Measurements from ENCODE around the gene SLC16A11.
A peak's percentile ranks its signal among the peaks of the same experiment; 100 is the strongest.
"Not testable (repeated sequence)": the region's sequence is repeated elsewhere in the genome, so short reads cannot be mapped to it uniquely, and the experiment has no call there.

The SLC16A11 gene

DNA sequence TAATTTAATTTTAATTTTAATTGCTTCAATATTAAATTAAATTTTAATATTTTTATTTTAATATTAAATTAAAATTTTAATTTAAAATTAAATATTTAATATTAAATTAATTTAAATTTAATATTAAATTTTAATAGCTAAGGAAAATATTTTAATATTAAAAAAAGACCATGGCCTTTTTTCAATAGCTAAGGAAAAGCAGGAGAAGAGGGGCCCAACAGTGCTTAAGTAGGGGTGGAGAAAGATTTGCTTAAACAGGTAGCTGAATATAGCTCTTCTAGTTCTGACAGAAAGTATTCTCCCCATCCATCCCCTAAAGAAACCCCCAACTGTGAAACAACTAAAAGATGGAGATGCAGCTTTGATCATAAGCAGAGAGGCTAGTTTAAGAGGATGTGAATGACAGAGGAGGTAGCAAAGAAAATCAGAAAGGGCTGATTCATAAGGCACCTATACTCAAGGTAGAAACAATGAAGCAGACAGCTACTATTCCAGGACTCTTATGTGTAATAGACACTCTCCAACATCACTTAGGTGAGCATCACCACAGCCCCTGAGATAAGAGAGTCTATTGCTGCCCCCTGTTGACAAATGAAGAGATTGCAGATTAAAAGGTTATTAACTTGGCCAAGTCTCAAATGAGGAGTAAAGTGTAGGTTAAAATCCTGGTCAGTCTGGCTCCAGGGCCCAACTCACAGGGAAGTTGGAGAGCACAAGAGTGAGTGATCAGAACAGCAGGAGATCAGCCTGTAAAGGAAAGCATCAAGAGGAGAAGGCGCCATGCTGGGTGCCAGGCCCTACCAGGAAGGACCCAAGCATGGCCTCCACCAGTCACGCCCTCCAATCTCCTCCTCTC lies 39.3 kb downstream of the SLC16A11 start:
- peak; percentile 84 for DNase-seq

DNA sequence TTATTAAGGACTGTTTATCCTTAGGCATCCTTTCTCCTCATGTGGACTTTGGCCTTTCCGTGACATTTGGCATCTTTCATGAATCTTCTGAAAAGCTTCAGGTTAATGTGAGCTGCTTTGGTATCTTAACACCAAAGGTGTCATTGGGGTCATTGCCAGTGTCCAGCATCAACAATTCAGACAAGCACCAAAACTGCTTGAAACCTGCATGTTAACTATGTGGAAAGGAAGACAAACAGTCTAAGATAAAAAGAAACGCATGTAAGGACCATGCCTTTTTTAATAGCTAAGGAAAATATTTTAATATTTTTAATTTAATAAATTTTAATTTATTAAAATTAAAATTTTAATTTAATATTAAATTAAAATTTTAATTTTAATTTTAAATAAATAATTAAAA lies 40.1 kb downstream of the SLC16A11 start:
- no peak for DNase-seq

DNA sequence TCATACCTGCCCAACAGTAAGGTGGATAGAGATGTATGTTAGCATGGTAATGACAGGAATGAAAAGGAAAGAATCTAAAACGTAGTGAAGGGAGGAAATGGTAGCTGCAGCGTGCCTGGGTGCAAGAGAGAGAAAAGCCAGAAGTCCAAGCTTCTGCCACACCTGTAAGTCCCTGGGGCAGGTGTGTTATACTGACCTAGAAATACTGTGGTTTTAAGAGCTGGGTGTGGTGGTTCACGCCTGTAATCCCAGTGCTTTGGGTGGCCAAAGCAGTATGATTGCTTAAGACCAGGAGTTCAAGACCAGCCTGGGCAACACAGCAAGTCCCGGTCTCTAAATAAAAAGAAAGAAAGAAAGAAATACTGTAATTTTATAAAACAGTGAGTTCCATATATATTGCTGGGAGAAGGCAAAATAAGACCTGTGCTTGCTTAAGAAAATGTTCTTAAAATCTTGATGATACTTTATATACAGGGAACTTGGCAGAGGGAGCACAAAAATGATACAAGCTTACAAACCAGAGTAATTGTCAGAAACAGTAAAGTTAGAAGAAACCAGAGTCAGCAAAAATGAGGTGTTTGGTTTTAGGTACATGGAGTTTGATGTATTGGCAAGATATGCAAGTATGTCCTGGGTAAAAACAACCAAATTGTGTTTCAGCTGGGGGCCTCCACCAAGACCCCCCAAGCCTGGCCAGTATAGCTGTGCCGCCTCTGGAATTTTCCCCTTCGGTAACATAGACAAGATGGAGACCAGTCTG lies 41.4 kb downstream of the SLC16A11 start:
- DNase-seq: no peak

DNA sequence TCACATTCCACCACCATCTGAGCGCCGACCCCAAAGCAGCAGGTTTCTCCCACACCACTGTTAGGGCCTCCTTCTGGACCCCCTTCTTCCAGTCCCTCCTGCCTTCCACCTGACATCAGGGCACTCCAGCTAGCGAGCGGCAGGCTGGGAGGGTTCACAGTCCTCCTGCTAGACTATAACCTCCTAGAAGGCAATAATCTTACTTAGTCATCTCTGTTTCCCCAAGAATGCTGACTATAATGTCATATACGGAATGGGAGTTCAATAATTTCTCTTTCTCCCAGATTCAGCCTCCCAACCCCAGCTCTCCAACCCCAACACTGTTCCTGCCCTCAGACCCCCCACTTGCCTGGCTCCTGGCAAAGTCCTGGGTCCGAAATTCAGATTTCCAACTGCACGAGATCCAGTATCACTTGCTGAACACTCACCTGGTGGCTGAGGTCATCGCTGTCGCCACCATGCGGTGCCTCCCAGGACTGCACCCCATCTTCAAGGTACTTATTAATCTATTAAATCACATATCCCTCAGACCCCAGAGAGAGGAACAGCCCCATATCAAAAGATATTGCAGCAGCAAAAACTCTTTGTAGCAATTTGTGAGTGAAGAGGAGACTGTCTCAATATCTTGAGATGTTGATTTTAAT lies 42.5 kb downstream of the SLC16A11 start:
- peak; percentile 25 for DNase-seq

DNA sequence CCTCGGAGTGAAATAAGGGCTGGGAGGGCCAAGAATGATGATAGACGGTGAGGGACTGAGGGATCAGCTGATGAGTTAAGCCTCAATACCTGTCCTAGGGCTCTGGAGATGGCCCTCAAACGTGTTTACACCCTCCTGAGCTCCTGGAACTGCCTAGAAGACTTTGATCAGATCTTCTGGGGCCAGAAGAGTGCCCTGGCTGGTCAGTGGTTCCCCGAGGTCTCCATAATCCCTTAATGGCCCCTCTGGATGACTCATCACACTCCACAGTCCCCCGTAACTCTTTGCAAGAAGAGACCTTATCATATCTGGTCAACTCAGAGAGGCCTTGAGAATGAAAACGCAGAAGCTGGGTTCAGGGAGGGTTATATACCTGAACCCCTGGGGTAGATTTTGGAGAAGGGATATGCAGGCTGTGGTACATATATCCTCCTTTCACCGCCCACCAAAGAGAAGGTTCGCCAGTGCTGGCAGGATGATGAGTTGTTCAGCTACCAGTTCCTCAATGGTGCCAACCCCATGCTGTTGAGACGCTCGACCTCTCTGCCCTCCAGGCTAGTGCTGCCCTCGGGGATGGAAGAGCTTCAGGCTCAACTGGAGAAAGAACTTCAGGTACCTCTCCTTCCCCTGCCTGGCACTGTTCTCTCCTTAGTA lies 44.9 kb downstream of the SLC16A11 start:
- DNase-seq: no peak

DNA sequence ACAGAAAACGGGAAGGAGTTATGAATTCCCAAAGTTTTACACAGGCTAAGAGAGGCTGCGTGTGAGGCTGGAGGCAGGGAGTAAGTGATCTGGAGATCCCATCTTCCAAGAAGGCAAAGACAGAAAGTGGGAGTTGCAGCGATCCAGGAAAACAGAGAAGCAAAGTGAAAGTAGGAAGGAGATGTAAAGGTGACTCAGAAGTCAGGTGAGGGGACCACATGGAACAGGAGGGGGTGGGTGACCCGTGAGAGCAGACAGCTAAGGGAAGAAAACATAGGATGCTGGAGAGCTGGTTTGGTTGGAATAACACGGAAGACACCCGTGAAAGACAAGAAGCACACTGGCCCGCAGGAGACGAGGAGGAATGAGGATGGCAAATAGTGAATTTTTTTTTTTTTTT lies 46.7 kb downstream of the SLC16A11 start:
- no peak for DNase-seq

DNA sequence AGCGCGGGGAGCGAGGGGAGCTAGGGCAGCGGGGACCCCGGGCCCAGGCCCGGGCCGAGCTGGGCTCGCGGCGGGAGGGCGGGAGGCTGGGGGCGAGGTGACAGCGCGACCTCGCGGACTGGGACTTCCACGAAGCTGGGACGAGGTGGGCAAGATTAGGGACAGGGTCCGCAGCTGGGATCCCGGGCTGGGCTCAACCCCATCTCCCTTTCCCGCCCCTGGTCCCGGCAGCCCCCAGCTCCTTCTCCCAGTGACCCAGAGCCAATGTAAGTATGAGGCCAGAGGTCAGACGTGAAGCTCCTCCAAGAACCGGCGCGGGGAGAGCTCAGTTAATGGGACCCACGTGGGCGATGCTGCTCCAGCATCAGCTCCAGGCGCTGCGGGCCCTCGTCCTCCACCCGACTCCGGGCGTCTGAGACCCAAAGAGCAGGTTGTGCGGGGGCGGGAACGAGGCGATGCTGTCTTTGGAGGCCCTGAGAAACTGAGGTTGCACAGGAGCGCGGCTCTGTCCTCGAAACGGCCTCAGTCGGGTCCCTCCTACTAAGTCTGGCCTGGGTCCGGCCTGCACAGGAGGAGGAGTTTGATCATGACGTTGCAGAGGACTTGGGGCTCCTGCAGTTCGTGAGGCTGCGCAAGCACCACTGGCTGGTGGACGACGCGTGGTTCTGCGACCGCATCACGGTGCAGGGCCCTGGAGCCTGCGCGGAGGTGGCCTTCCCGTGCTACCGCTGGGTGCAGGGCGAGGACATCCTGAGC lies 47.5 kb downstream of the SLC16A11 start:
- no peak for DNase-seq

DNA sequence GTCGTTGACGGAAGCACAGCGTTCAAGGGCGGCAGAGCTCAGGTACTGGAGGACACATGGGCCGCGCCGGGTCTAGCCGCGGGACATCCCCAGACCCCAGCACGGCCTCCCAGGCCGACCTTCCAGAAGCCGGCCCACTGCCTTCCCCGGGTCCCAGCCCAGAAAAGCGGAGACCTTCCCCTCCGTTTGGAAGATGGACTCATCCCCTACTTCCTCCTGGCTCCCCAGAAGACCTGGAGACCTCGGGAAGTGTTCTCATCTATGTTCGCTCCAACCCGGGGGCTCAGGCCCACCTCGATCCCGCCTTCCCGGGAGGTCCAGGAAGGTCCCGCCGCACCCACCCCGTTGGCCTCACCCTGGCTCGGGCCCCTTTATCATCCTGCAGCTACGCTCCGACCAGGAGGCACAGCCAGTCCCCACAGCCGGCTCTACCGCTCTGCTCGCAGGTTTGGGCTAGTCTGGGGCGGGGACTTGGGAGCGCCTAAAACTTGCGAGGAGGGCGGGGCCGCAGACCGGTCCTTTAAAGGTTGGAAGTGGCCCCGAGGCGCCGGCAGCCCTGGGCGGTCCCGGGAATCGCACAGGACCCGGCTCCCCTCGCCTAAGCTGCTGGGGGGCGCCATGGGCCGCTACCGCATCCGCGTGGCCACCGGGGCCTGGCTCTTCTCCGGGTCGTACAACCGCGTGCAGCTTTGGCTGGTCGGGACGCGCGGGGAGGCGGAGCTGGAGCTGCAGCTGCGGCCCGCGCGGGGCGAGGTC lies 48.2 kb downstream of the SLC16A11 start, which contains the start of gene ALOX12:
Gene ALOX12 (plus strand): TSS at position 550 of the 756 bp plus-strand sequence. CDS start 69 bp downstream, at position 619.
- no peak for DNase-seq

DNA sequence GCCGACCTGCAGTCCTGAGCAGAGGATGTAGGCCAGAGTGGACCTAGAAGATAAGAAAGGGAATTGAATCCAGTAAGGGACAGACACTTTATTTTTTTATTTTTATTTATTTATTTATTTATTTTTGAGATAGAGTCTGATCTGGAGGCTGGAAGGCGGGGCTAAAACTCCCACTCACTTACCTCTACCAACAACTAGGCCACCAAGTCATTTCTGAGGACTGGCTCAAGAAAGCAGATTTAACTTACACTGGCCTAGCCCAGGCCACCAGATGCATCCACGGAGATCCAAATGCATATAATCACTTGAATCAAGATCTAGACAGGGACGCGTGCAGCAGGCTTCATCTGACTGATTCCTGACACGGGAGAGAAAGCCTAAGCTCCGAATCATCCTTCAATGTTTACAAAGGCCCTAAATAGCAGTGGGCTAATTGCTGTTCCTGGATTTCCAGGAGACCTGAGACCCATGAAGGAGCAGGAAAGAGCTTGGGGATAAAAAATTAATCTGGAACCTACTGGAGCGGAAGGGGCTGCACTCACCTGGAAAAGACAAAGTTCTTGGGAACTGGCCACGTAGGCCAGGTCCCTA lies 49.1 kb downstream of the SLC16A11 start:
- no peak for DNase-seq

DNA sequence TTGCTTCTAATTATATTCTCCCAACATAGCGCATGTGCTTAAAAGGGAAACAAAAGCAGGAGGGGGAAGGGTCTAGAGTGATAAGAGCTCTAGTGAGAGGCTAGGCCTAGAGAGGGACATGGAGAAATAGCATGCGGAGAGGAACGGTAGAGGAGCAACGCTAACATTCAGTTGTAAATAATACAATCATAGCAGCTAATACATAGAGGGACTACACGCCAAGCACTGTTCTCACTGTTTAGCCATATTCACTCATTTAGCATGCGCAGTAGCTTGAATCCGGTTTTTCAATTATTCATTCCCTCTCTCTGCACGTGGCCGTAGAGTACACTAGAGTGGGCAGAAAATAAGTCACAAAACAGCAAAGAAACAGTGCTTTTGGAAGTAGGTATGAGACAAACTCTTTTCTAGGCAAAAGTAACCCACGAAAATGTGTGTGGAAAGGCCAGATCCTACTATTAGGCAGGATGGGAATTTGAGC lies 49.7 kb downstream of the SLC16A11 start:
- no peak for DNase-seq

DNA sequence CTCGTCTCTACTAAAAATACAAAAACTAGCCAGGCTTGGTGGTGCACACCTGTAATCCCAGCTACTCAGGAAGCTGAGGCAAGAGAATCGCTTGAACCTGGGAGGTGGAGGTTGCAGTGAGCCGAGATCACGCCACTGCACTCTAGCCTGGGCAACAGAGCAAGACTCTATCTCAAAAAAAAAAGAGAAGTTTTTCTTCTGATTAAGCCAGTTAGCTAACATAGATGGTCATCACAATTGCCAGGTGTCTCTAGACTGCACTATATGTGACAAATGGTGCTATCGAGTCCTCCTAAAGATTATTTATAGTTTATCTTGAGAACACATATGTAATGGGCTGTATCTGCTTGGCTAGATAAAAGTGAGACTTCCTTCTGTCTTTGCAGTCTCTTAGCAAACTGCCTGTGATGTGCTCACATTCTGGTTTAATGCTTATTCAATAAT lies 50.3 kb downstream of the SLC16A11 start:
- not testable (repeated sequence) for DNase-seq
